AG20443 (cell line): Measurements from ENCODE around the gene AGAP1.

Experiments
- DNase-seq: peaks from one replicate; pipeline ENCODE4 v3.0.0; 2012; ENCODE audit warnings: low spot score, mixed read lengths

AGAP1 gene

DNA sequence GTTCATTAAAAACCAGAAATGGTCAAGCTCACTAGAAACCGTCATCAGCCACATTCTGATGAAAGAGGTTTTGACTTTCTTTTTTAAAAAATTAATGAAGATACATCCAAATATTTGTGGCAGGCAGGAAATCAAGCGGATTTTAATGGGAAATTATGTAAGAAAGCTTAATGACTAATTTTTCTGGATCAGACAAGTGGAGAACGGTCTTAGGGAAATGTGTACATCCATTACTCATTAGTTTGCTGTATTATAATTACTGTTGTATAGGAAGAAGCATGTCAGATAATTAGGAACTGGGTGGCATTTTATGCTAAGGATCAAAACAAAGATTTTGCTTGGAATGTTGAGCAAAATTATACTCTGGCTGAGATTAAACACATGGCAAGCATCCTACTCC, 39.4 kb downstream of the AGAP1 start:
- no peak for DNase-seq

DNA sequence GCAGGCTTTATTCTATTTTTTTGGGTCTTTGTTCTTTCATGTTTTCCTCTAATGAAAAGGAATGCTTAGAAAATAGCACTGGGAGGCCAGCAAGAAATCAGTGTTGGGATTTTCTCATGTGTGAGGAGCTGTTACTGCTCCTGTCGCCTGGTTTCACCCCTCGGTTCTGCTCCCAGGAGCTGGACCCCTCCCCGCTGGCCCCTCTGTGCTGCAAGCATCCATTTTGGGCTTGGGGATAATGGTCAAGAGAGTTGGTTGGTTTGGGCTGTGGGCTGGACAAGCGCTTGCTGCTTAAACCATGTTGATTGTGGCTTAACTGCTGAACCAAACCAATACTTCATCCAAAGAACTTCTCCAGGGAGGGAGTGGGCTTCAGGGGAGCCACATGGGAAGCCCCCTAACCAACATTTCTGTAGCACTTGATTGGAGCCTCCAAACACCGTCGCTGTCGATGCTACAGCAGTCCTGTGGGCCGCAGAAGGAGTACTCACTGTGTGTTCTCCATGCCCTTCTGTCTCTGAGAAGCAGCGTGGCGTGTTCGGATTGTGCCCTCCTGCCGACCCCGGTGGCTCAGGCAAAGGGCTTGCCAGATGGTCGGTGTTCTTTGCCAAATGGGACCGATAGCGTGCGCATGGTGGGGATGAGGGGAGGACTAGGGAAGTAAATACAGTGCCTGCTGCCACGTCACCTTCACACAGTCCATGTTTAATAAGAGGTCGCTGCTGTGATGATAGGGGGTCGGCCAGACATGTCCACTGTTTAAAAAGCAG, 40.0 kb downstream of the AGAP1 start:
- no peak for DNase-seq

DNA sequence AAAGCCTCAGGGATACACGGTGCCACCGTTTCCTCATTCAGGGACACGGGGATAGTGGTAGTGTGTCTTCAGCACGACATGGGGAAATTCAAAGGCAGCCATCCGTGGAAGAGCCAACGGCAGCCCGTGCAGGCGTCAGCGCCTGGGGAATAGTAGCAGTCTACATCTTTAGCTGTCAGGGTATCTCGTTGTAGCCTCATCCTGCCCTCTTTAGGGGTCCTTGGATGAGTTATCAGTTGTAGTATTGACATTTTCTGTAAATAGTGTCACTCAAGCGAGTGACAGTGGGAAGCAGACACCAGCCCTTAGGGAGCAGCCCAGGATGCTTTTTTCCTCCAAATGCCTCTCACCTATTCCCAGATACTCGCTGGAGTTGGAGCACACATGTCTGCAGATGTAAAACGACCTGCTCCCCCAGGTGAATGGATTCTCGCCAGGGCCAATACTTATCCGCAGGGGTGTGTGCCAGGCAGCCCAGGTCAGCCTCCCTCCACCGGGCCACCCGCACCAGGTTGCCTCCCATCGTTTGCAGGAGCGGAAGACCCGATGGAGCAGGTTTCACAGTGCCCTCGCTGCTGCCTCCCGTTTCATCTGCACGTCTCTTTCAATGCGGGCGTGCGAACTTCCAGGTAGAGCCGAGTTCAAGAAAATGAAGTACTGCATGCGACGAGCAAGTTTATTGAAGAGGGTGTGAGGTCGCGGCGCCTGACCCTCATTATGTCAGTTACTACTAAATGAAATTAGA, 41.0 kb downstream of the AGAP1 start:
- no peak for DNase-seq

DNA sequence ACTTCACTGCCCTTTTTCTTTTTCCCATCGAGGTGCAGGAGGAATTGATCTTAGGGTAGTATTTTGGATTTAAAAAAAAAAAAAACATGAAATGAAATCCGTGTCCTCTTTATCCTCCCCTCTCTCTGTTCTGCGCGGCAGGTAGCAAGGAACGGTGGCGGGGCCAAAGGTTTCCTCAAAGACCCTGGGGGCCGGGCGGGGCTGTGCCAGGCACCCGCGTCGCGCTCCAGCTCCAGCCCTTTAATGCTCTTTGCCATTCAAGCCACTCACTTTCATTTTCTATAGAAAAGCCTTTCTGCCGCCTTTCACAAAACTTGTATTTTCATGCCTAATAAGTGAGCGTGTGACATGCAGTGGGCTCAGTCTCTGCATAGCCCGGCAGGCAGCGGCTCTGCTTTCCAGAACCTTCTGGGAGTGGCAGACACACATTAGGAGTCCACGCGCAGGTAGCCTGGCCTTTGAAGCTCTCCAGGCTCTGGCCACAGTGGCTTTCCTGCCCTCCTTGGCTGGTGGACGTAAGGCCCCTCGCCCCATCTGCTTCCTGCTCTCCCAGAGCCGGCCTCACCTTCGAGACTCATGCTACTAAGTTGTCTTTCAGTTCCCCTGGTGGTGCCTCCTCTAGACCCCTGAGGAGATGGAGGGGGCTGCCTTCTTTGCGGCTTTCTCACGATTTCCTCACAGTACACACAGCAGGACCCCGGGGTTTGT, 41.7 kb downstream of the AGAP1 start:
- DNase-seq: no peak

DNA sequence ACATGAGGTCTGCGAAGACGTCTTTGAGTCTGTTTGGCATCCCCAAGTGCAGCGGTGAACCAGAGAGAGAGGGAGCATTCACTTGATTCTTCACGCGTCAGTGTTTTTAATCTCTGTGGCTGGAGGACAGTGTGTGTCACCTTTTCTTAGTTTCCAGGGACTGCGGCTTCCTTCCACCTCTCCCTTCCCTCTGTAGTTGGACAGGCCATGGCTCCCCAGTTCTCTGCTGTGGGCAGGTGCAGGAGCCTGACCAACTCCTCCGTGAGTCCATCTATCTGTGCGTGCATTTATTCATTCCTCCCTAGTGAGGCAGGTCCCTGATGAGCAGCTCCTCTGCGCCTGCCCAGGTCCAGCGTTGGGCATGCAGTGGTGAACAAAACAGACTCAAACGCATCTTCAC, 42.9 kb downstream of the AGAP1 start:
- no peak for DNase-seq

DNA sequence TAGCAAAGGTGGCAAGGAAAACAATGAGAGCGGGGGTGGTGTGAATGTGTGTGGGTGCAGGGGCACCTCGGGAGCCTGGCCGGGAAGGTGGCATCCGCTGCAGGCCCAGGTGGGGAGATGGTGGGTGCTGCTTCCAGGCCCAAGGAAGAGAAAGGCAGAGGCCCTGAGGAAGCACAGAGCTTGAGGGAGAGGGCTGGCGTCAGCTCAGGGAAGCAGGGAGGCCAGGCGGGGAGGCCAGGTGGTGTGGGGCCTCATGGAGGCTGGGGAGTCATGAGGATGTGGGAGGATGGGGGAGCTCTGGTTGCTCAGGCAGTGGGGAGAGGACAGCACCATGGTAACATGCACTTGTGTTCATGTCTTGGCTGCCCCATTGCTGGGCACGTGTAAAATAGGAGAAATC, 43.3 kb downstream of the AGAP1 start:
- no peak for DNase-seq

DNA sequence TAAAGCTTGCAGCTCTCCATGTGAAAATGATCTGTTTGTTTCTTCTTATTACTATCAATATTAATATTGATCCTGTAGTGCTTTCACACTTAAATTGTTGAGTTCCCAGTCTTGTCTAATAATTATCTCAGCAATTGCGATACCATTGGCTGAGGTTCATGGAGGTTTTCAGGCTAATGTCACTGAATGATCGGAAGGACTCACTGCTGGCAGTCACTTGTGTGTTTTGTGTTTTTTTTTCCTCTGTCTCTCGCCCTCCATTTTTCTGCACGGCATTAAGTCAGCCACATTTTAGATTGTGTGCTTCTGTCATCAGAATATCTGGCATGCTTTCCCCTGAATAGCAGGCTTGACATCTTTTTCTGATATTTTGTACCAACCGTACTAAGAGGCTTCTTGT, 43.7 kb downstream of the AGAP1 start:
- no peak for DNase-seq

DNA sequence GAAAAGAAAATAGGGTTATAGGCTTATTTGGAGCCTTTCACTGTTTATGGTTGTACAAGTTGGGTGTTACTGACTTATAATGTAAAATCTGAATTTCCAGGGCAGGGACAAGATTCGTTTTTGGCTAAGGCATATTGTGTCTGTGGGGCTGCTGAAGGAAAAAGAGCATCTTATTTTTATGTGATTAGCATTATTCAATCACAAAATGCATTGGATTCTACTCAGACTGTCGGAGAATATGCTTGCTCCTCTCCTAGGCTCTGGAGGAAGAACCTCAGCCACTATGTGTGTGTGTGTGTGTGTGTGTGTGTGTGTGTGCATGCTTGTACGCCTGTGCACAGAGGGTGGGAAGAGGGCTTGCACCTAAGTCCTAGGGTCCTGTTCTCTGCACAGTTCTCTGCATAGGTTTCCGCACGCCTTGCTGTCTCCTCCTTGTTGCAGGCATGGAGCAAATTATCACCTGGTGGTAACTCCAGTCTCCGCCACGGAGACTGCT, 44.3 kb downstream of the AGAP1 start:
- no peak for DNase-seq

DNA sequence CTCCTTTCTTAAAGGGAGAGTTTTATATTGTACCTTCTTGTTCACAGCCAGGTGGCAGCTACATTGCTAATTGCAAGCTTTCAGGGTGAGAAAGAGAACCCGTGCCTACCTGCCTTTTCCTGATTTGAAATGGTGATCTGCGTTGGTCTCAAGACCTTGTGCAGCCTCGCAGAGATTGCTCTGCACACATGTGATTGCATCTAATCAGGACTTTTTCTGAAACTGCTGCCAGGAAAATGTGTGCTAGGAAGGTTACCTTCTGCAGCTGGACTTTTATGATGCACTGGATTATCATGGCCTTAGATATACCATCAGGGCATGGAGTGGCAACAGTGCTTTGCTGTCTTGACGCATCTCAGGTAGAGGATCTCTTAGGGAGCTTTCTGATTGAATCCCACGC, 45.1 kb downstream of the AGAP1 start:
- no peak for DNase-seq

DNA sequence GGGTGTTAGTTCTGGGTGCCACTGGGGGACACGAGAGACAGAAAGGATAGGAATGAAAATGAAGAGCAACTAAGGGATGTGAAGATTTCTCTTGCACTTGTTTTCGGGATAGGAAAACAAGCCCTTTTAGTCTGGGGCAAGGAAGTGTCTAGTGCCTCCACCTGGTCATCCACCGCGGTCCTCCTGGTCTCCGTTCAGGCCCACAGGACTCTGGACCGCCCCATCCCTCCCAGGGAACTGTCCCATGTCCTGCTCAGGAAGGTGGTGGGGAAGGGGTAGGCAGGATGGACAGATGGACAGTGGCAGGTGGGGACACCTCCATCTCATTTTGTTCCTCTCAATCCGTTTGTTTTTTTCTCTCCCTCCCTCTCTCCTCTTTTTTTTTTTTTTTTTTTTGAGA, 45.9 kb downstream of the AGAP1 start:
- no peak for DNase-seq

DNA sequence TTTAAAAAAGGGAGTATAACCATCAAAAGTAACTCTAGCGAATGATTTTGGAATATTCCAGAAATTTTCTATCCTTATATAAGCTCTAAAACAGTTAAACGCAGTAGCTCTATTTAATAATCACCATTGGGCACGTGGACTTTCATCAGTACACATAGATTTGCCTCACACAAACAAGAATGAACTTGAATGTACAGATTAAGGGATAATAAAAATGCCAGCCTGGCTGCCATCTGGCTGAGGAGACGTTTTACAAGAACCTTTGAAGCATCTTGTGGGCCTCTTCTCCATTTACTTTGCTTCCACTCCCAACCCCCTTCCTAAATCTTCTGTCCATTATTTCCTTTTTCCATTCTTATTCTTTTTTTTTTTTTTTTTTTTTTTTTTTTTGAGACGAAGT, 47.2 kb downstream of the AGAP1 start:
- DNase-seq: no peak

DNA sequence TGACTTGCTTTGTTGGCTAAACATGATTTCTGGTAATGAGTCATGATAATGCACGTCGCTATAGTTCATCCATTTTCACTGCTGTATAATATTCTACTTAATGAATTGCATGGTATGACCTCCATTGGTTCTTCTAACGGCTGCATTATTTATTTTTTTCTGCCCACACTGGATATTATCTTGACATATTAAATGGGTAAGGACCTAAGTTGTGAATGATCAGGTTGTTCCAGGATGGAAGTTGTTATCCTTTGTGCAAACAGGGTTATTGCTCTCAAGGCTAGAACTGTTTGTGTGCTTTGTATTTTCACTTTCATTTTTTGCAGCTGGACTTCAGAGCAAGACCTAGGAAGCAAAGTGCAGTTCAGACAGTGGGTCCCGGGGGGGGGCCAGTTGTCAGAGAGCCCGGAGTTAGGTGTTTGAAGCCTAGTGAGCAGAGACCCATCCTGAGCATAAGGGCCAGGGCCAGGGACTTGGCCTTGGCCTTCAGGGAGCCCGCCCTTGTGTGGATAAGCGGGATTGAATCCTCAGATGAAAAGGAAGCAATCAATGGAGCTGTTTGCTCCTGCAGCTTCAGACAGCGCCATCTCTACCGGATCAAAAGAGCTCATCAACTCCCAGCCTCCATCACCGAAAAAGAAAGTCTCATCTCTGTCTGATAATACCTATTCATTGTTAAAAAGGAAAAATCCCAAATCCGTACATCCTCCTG, 48.2 kb downstream of the AGAP1 start:
- DNase-seq: no peak

DNA sequence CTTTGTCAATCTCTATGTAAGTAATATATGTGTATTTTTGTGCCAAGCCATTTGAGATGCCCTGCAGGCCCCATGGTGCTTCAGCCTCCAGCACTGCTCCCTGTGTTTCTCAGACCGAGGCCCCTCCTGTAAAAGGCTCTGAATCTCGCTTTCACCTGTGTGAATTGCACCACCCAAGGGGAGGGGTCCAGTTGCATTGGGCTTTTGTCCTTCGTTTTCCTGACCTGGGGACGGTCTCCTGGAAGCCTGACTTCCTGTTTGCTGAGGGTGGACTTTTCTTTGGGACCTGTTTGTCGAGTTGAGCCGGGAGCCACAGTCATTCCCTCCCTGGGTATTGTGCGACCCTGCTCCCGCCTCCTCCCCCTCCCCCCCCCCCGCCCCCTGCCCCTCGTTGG, 48.9 kb downstream of the AGAP1 start:
- no peak for DNase-seq

DNA sequence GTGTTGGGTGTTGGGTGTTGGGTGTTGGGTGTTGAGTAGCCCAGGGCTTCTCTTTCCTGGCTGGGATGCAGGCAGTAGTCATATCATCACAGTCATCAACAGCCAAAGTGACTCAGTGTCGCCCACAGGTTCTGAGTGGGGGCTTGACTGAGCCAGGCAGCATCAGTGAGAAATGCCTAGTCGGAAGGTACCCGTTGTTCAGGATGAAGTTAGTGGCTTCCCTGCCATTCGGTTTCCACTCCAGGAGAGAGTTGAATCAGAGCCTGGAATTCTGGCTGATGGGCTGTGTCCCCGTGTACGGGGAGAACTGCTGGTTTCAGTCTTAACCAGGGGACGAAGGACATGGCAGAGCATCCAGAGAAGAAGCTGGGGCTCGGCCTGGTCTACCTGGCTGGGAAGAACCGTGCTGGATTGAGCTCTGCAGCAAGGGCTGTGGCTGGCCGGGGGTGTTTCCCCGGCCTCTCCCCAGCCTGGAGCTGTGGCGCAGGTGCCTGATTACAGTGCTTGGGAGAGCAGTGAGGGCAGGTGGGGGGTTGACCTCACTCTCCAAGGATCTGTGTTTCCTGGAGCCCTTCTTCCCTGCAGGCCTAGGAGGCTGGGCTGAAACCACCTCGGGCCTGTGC, 49.4 kb downstream of the AGAP1 start:
- DNase-seq: no peak

DNA sequence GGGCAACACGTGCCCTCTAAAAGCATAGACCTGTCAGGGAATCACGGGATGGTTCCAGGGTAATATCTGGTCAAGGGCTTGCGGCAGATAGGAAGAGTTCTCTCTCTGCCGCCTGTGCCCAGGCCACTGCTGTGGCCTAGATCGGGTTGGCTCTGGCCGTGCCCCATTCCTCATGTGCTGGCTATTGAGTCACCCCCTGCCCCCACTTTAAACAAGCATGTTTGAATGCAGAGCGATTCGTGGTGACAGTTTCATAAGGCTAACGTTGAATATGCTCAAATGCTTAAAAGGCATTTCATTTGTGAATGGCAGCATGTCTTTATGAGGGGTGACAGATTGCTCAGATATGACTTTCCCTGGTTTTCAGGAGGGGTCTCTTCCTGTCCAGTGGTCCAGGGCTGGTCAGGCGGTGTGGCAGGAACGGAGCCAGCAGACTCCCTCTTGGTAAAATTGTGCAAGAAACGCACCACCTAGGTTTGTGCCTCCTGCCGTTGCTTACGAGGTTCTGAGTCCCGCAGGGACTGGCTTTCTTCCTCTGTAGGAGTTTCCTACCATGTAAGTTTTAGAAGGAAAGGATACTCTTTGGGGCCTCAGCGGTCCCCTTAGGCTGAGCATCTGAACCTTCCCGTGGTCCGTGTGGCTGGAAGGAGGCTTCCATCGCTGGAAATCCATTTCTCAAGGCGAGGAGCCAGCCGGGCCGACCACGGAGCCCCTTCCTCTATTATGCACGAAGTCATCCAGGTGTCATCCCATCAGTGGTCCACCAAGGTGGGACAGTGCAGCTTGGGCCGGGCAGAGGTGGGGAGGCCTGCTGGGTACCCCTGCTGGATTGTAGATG, 50.2 kb downstream of the AGAP1 start:
- DNase-seq: no peak

DNA sequence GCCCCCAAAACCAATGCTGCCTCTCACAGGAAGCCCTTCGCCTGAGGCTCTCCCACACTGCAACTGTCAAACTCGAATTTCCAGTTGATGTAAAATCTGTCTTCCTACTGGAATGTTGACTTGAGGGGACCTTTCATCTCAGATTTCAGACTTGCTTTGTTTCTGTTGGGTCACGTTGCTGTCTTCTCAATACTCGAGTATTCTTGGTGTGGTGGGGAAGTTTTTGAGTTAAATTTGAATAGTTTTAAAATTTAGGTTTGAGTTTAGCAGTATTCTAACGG, 50.8 kb downstream of the AGAP1 start:
- DNase-seq: no peak

DNA sequence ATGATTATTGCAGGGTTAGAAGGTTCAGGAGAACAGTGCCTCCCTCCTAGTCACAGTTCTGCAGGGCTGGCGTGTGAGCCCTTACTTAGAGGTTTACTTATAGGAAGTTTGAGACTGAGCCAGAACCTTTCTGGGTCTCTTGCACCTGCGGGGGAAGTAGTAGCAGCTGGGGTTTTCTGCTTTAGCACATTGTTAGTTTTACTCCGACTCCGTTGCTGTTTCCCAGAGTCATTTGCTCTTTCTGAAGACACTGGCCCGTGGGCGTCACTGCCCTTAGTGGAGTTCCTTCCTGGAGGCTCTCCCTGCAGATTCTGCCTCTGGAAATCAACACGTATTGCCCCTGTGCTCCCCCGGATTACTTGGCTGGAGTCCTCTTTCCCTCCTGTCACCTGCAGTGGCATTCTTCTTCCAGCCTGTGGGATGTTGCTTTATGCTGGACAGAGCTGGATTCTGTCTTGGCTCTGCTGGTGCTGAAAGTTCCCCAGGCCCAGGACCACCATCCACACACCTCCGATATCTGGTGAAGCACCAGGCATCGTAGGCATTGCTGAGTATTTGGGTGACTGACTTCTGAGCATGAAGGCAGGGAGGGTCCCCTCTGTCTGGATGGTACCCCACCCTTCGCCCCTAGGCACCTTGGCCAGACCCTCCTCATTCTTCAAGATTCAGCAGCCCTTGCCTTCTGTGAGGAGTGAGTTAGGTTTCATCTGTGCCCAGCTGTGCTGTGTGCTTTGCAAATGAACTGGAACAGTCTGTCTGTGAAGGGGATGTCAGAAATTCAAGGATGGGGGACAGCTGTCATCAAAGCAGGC, 51.7 kb downstream of the AGAP1 start:
- no peak for DNase-seq

DNA sequence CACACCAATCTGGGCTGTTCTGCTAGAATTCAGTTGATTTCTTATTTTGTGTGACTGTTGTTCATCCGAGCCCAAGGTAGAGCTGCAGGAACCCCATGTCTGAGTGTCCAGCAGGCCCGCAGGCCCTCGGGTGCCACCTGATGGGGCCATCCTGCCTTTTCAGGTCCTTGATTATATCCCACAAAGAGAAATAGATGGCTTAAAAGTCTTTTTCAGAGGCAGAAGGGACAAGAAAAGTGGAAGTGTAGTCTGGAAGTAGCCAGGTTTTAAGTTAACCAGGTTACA, 52.2 kb downstream of the AGAP1 start:
- DNase-seq: no peak

DNA sequence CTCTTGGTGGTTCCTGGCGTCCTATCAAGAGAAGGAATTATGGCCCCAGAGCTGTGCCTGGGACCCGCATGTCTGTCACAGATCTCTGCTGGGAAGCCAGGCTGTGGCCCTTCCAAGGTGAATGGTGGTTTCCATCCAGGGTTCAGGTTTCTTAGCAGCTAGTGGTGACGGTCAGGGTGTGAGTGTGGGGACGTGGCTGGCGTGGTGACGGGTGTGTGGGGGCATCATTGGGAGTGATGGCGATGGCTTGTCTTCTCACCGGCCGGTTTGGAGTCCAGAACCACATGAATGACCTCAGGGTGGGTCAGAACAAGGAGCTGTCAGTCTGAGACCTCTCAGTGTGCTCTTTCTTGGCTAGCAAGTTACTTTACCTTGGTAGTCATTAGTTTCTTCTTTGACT, 52.6 kb downstream of the AGAP1 start:
- DNase-seq: no peak

DNA sequence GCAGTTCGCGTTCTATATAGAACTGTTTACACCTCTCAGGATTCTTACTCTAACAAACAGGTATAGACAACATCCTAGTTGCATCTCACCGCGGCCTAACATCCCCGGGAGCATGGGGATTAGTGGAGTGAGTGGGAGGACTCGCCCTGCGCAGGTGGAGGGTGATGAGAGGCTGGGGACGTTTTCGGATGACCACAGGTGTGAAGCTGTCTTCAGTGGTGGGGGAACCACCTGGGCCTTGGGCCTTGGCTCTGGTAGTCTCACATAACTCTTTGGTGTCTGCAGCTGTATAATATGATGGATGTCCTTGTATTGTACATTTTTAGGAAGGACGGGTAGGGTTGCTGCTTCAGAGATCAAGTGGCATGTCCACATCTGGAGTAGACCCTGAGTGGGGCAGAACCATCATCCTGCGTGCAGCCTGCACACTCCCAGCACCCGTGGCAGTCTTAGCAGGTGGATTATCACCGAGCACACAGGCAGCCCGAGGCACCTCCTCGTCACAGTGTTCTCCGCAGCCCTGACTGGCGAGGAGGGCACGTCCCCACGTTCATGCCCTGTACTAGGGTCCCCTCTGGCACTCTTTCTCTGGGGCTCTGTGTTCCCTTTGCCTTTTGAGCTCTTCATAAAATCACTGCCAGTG, 56.0 kb downstream of the AGAP1 start:
- no peak for DNase-seq
